ENCODE results near the gene ABI1. TPM values are rescaled to one million over a fixed set of nuclear protein-coding genes. Genes with fewer than 3 reads are reported as not detected.
"Not testable (repeated sequence)": the region's sequence is repeated elsewhere in the genome, so short reads cannot be mapped to it uniquely, and the experiment has no call there.

The ABI1 gene
- 93.8 TPM for polyA plus RNA-seq

GRCh38 chr10:26860443-26861204 lies at the start of gene ABI1:
TSS of gene ABI1 (minus strand) at chr10:26860958. CDS start at chr10:26860863, 95 bp downstream.
- no peaks in the 10 kb centered on the region for H3K9me3 Mint-ChIP-seq
- H3K27me3 Mint-ChIP-seq, result no peaks in the 10 kb centered on the region
- no peaks in the 10 kb centered on the region for H3K36me3 Mint-ChIP-seq
- H3K4me3 Mint-ChIP-seq, result peak within 1 kb of the TSS; percentile 92 to 99 (median 98)
- H3K4me1 Mint-ChIP-seq, result peaks cover 13 to 17% (median 15%) of the 10 kb centered on the region in 3 donors
- peak within 1 kb of the TSS; percentile 89 to 99 (median 97) for H3K27ac Mint-ChIP-seq

- no peaks in the 10 kb centered on the region for H3K36me3 Mint-ChIP-seq
- H3K4me1 Mint-ChIP-seq, result peaks cover 6 to 12% (median 6%) of the 10 kb centered on the region in 3 donors
- H3K27me3 Mint-ChIP-seq, result peaks cover 2% of the 10 kb centered on the region
- no peak overlapping the region for H3K4me3 Mint-ChIP-seq
- H3K9me3 Mint-ChIP-seq, result no peaks in the 10 kb centered on the region
- H3K27ac Mint-ChIP-seq, result no peak overlapping the region
These were observed 49.0 kb upstream of the ABI1 start for GRCh38 chr10:26909753-26910152.

- not testable (repeated sequence) for H3K27ac Mint-ChIP-seq, H3K27me3 Mint-ChIP-seq, H3K4me1 Mint-ChIP-seq, H3K36me3 Mint-ChIP-seq, H3K4me3 Mint-ChIP-seq, H3K9me3 Mint-ChIP-seq
These were observed 44.6 kb upstream of the ABI1 start for GRCh38 chr10:26905253-26905781.

GRCh38 chr10:26903431-26904217 lies 42.9 kb upstream of the ABI1 start:
- Mint-ChIP-seq H3K4me3 (no peak overlapping the region), H3K4me1 (no peaks in the 10 kb centered on the region), H3K9me3 (peaks cover 0 to 2% (median 2%) of the 10 kb centered on the region in 3 donors), H3K27ac (no peak overlapping the region), H3K27me3 (peaks cover 2% of the 10 kb centered on the region), H3K36me3 (no peaks in the 10 kb centered on the region)

- H3K27ac Mint-ChIP-seq, result peak overlapping the region in 1 of 3 donors; percentile 49
- not testable (repeated sequence) for H3K27me3 Mint-ChIP-seq, H3K4me1 Mint-ChIP-seq, H3K9me3 Mint-ChIP-seq, H3K36me3 Mint-ChIP-seq
- H3K4me3 Mint-ChIP-seq, result peak overlapping the region in 2 of 4 donors; percentile 70 to 75
These were observed 31.7 kb upstream of the ABI1 start for GRCh38 chr10:26892306-26892923.

GRCh38 chr10:26890956-26891355 lies 30.2 kb upstream of the ABI1 start:
- Mint-ChIP-seq H3K9me3 (peaks cover 0 to 5% (median 1%) of the 10 kb centered on the region in 3 donors), H3K4me3 (no peak overlapping the region), H3K36me3 (peaks cover 1% of the 10 kb centered on the region), H3K4me1 (peaks cover 2 to 8% (median 6%) of the 10 kb centered on the region in 3 donors), H3K27ac (no peak overlapping the region), H3K27me3 (peaks cover 6% of the 10 kb centered on the region)

DNA sequence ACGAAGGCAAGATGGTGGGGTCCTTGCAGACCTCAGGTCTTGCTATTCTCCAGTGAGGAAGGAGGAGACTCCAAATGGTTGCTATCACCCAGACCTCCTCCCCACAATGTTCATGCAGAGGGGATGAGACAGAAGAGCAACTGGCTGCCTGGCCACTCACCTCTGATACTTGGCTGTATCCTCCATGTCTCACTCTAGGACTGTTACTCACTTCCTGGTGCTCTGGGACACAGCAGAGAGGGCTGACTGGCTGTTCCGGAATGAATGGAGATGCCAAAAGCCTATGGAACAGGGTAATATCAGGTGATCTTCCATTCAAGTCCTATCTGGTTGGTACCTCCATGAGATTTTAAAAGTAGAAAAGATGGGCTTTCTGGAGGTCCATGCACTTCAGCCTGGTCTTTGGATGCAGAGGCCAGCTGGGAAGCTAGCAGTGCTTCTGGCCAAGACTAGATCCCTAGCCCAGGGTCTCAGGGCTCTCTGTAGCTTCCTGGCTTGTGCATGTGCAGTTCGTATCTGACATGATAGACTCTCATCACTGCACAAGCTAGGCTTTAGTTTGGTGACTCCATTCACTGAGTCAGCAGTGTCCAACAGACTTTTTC lies 27.0 kb upstream of the ABI1 start:
- Mint-ChIP-seq H3K9me3 (peaks cover 0 to 4% (median 1%) of the 10 kb centered on the region in 3 donors), H3K27me3 (peaks cover 2% of the 10 kb centered on the region), H3K27ac (no peak overlapping the region), H3K4me1 (peaks cover 2 to 8% (median 4%) of the 10 kb centered on the region in 3 donors), H3K36me3 (peaks cover 1% of the 10 kb centered on the region), H3K4me3 (no peak overlapping the region)

DNA sequence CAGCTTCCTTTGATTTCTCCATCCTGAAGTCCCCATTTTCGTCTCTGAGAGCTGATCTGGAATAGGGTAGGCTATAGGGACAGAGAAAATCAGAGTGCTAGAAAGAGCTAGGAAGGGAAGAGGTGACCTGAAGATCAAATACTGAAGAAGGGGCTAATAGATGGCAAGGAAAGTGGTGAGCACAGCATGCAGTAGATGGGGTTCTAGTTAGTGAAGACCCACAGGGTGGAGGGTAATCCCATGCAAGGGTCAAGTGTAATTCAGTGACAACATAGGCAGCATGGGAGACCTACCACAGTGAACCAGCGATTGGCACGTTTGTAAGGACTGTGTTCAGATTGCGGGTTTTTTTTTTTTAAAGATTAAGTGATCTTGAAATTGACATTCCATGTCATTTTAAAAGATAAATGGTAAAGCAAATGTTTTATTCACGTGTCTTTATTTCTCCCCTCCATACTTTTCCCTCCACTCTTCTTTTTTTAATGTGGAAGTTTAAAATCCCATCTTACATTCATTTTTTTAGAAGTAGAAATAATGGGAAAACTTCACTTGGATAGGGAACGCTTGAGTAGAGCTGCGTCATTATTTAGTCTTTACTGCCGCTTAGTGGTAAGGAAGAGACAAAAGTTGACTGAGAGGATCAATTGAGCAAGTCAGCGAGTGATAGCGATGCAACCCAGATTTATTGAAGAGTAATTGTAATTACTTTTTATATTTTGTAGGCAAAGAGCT lies 21.0 kb upstream of the ABI1 start:
- Mint-ChIP-seq H3K4me1 (peaks cover 0 to 4% (median 0%) of the 10 kb centered on the region in 3 donors), H3K27me3 (peaks cover 6% of the 10 kb centered on the region), H3K4me3 (no peak overlapping the region), H3K27ac (no peak overlapping the region), H3K36me3 (no peaks in the 10 kb centered on the region), H3K9me3 (no peaks in the 10 kb centered on the region)

DNA sequence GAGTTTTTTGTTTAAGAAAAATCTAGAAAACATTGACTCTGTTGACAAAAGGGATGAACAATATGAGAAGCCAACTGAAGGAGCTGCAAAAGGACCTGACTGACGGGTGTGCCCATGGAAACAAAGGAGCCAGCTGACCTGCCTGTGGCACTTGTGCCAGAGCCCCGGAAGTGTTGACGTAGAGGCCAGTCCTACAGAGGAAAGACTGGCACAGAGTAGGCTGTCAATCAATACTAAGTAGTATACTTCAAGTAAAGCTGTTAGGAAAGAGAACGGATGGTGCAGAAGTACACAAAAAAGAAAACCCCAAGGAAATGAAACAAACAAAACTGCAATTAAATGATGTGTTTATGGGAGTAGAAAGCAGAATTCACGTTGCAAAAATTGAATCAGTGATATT lies 19.0 kb upstream of the ABI1 start:
- Mint-ChIP-seq H3K27ac (no peak overlapping the region), H3K27me3 (peaks cover 6% of the 10 kb centered on the region), H3K4me1 (peaks cover 0 to 4% (median 0%) of the 10 kb centered on the region in 3 donors), H3K4me3 (no peak overlapping the region), H3K36me3 (no peaks in the 10 kb centered on the region), H3K9me3 (no peaks in the 10 kb centered on the region)

GRCh38 chr10:26870766-26871165 lies 10.0 kb upstream of the ABI1 start:
- Mint-ChIP-seq H3K27me3 (peaks cover 1% of the 10 kb centered on the region), H3K4me3 (no peak overlapping the region), H3K36me3 (no peaks in the 10 kb centered on the region), H3K27ac (no peak overlapping the region), H3K9me3 (no peaks in the 10 kb centered on the region), H3K4me1 (peaks cover 4 to 7% (median 4%) of the 10 kb centered on the region in 3 donors)

GRCh38 chr10:26869528-26869927 lies 8.8 kb upstream of the ABI1 start:
- Mint-ChIP-seq H3K27me3 (peaks cover 1% of the 10 kb centered on the region), H3K4me1 (peaks cover 4 to 7% (median 4%) of the 10 kb centered on the region in 3 donors), H3K36me3 (no peaks in the 10 kb centered on the region), H3K27ac (no peak overlapping the region), H3K4me3 (peak overlapping the region in 3 of 4 donors; percentile 2 to 88 (median 78)), H3K9me3 (no peaks in the 10 kb centered on the region)

- Mint-ChIP-seq H3K27me3 (no peaks in the 10 kb centered on the region), H3K9me3 (no peaks in the 10 kb centered on the region), H3K4me3 (no peak overlapping the region), H3K36me3 (no peaks in the 10 kb centered on the region), H3K27ac (peak overlapping the region in 1 of 3 donors; percentile 29), H3K4me1 (peaks cover 0 to 6% (median 6%) of the 10 kb centered on the region in 3 donors)
These were observed 2.8 kb upstream of the ABI1 start for GRCh38 chr10:26863351-26864076.

- Mint-ChIP-seq H3K4me3 (peak overlapping the region; percentile 92 to 99 (median 98)), H3K27ac (peak overlapping the region; percentile 89 to 97 (median 97)), H3K27me3 (no peaks in the 10 kb centered on the region), H3K36me3 (no peaks in the 10 kb centered on the region), H3K4me1 (peaks cover 13 to 17% (median 15%) of the 10 kb centered on the region in 3 donors), H3K9me3 (no peaks in the 10 kb centered on the region)
These were observed 644 bp upstream of the ABI1 start for GRCh38 chr10:26861205-26861998.

Data from IgD-negative memory B cell (primary cell).